CD4-positive, CD25-positive, alpha-beta regulatory T cell (primary cell): Measurements from ENCODE around the gene MOCOS. TPM values are rescaled to one million over a fixed set of nuclear protein-coding genes. Genes with fewer than 3 reads are reported as not detected.
"Not testable (repeated sequence)": the region's sequence is repeated elsewhere in the genome, so short reads cannot be mapped to it uniquely, and the experiment has no call there.

ENCODE experiments used
- ATAC-seq, 2 donors: fragments of 150-1000 bp; cut with Tn5 transposase; one replicate each; pipeline ENCODE4 v1.10.0; 2021; ENCODE audit warnings: low read depth in 2 of 2, moderate number of reproducible peaks in 2 of 2, moderate library complexity in 1 of 2
- DNase-seq, 3 donors: peaks; one replicate each; pipeline versions ENCODE4 v3.0.0 to v3.0.0-alpha.2; 2012 to 2022; ENCODE audit warnings: mixed read lengths in 1 of 3
- H3K27ac ChIP-seq: one replicate; pipeline ENCODE4 v1.7.0; 2013; ENCODE audit warnings: mild to moderate bottlenecking, low read length; ENCODE audit not compliant: insufficient read depth, poor library complexity, severe bottlenecking
- H3K27me3 ChIP-seq: one replicate; pipeline ENCODE4 v1.7.0; 2013; ENCODE audit warnings: low read length; ENCODE audit not compliant: control insufficient read depth, insufficient read depth
- H3K36me3 ChIP-seq: one replicate; pipeline ENCODE4 v1.7.0; 2013; ENCODE audit warnings: mild to moderate bottlenecking, low read length, moderate library complexity; ENCODE audit not compliant: control insufficient read depth, insufficient read depth
- H3K4me1 ChIP-seq: 2 replicates; pipeline ENCODE4 v1.7.0; 2013; ENCODE audit warnings: mild to moderate bottlenecking, low read length; ENCODE audit not compliant: insufficient read depth, control insufficient read depth, poor library complexity, severe bottlenecking
- H3K4me3 ChIP-seq: one replicate; pipeline ENCODE4 v1.7.0; 2013; ENCODE audit warnings: low read depth, mild to moderate bottlenecking, low read length, moderate library complexity
- H3K9me3 ChIP-seq, 2 experiments: 1 replicate in 1 of 2; 2 replicates in 1 of 2; pipeline ENCODE4 v1.7.0; 2013; ENCODE audit warnings: low read length in 2 of 2, mild to moderate bottlenecking in 1 of 2, moderate library complexity in 1 of 2; ENCODE audit not compliant: control insufficient read depth in 2 of 2
- H3K27ac Mint-ChIP-seq, 3 donors: one replicate each; pipeline ENCODE4 v1.8.0; 2020 to 2022; ENCODE audit warnings: mild to moderate bottlenecking in 3 of 3, mixed read lengths in 3 of 3, moderate library complexity in 2 of 3
- H3K27me3 Mint-ChIP-seq: one replicate; pipeline ENCODE4 v1.8.0; 2022; ENCODE audit warnings: mild to moderate bottlenecking, mixed read lengths
- H3K36me3 Mint-ChIP-seq: one replicate; pipeline ENCODE4 v1.8.0; 2020; ENCODE audit warnings: mixed read lengths
- H3K4me1 Mint-ChIP-seq, 4 donors: one replicate each; pipeline ENCODE4 v1.8.0; 2020 to 2022; ENCODE audit warnings: mixed read lengths in 4 of 4, mild to moderate bottlenecking in 1 of 4
- H3K4me3 Mint-ChIP-seq, 4 donors: one replicate each; pipeline ENCODE4 v1.8.0; 2020 to 2022; ENCODE audit warnings: mild to moderate bottlenecking in 4 of 4, mixed read lengths in 4 of 4, moderate library complexity in 3 of 4
- H3K9me3 Mint-ChIP-seq, 7 donors: one replicate each; pipeline ENCODE4 v1.8.0; 2020 to 2022; ENCODE audit warnings: mixed read lengths in 7 of 7, mild to moderate bottlenecking in 3 of 7, moderate library complexity in 2 of 7
- polyA plus RNA-seq, 4 donors: library from polyadenylated mRNA; unstranded; fragments of 300-500 nt; fragmentation: Illumina TruSeq; gene quantifications; one replicate each; pipeline ENCODE4 v1.2.3, GENCODE V29; 2021
- total RNA-seq: library from RNA; stranded (reverse); gene quantifications from one replicate; pipeline ENCODE4 v1.2.3, GENCODE V29; 2022

MOCOS gene
- total and polyA plus RNA-seq, 5 donors from 2014 or later: 0.02 TPM; not detected in 4

DNA sequence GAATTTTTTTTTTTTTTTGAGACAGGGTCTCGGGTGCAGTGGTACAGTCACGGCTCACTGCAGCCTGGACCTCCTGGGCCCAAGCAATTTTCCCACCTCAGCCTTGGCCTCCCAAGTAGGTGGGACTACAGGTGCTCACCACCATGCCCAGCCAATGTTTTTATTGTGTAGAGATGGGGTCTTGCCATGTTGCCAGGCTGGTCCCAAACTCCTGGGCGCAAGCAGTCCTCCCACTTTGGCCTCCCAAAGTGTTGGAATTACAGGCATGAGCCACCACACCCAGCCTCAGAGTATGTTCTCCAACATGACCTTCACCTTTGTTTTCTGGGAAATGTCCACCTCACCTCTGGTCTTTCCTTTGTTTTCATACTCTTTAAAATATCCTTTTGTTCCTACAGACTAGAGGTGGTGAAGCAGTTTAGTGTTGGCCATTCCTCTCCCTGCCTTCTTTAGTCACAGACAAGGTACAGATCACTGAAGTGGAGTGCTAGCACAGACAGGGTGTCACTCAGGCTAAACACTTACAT is 19.5 kb upstream of the MOCOS start:
- Mint-ChIP-seq H3K27ac (peak overlapping the region in 2 of 3 donors; percentile 77 to 84), H3K36me3 (peaks cover 48% of the 10 kb centered on the region), H3K4me1 (peaks cover 0 to 6% (median 2%) of the 10 kb centered on the region in 4 donors), H3K4me3 (no peak overlapping the region), H3K27me3 (no peaks in the 10 kb centered on the region), H3K9me3 (no peaks in the 10 kb centered on the region)
- Histone ChIP-seq H3K9me3 (no peaks in the 10 kb centered on the region), H3K4me3 (no peak overlapping the region), H3K4me1 (no peaks in the 10 kb centered on the region), H3K27ac (no peak overlapping the region), H3K27me3 (no peaks in the 10 kb centered on the region), H3K36me3 (peaks cover 89% of the 10 kb centered on the region)
- DNase-seq (no peak), ATAC-seq (no peak)

DNA sequence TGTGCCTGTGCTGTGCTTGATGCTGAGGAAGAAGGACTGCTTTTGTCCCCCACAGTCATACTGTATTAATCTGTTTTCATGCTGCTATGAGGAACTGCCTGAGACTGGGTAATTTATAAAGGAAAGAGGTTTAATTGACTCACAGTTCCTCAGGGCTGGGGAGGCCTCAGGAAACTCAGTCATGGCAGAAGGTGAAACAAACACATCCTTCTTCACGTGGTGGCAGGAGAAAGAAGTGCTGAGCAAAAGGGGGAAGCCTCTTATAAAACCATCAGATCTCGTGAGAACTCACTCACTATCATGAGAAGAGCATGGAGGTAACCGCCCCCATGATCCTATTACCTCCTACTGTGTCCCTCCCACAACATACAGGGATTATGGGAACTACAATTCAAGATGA is 19.0 kb upstream of the MOCOS start:
- not testable (repeated sequence) for H3K9me3 ChIP-seq, H3K27me3 Mint-ChIP-seq, H3K4me3 Mint-ChIP-seq, H3K27me3 ChIP-seq, ATAC-seq, H3K4me1 ChIP-seq, H3K4me1 Mint-ChIP-seq, H3K27ac ChIP-seq, DNase-seq, H3K4me3 ChIP-seq, H3K9me3 Mint-ChIP-seq
- peaks cover 89% of the 10 kb centered on the region for H3K36me3 ChIP-seq
- Mint-ChIP-seq H3K27ac (peak overlapping the region in 2 of 3 donors; percentile 77 to 84), H3K36me3 (peaks cover 45% of the 10 kb centered on the region)

DNA sequence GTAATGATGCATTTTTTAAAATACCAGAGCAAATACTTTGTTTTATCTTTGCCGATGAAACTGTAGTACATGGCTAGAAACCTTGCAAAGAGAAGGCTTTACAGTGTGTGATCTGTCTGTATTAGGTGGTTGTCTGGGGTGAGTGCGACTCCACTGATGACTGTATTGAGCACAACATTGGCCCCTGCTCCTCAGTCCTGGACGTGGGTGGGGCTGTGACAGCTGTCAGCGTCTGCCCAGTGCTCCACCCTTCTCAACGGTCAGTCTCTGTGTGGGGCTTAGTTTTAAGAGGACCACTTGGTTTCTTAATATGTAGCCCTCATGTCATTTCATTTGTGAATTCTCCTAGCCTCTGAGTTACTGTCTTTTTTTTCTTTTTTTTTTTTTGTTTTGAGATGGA is 17.4 kb upstream of the MOCOS start:
- no peak overlapping the region for H3K4me3 ChIP-seq
- H3K36me3 Mint-ChIP-seq: peaks cover 35% of the 10 kb centered on the region
- peaks cover 85% of the 10 kb centered on the region for H3K36me3 ChIP-seq
- ATAC-seq (no peak), DNase-seq (no peak)
- H3K27me3 ChIP-seq: no peaks in the 10 kb centered on the region
- no peak overlapping the region for H3K4me3 Mint-ChIP-seq
- H3K4me1 Mint-ChIP-seq: no peaks in the 10 kb centered on the region
- H3K4me1 ChIP-seq: no peaks in the 10 kb centered on the region
- H3K9me3 ChIP-seq: no peaks in the 10 kb centered on the region
- no peaks in the 10 kb centered on the region for H3K27me3 Mint-ChIP-seq
- no peaks in the 10 kb centered on the region for H3K9me3 Mint-ChIP-seq
- H3K27ac ChIP-seq: no peak overlapping the region
- H3K27ac Mint-ChIP-seq: no peak overlapping the region

DNA sequence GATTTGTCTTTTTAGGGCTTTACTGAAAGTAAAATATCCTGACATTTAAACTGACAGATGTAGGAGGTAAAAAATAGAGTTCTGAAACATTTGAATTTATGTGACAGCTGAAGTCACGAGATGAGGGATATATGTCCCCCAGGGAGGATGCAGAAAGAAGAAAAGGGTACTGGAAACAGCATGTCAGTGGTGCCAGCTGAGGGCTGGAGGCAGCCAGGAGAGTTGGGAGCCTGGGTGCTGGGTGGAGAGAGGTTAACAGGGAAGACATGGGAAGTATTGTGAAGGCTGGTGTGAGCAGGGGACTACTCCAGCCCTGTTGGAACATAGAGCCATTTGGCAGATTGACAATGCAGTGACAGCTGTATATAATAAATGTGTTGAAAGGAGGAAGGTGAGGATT is 11.8 kb upstream of the MOCOS start:
- no peaks in the 10 kb centered on the region for H3K9me3 ChIP-seq
- DNase-seq: no peak
- H3K4me1 ChIP-seq: no peaks in the 10 kb centered on the region
- H3K27ac Mint-ChIP-seq: peak overlapping the region; percentile 39 to 74 (median 74)
- peaks cover 0 to 13% (median 9%) of the 10 kb centered on the region in 4 donors for H3K4me1 Mint-ChIP-seq
- H3K36me3 ChIP-seq: peaks cover 59% of the 10 kb centered on the region
- H3K9me3 Mint-ChIP-seq: peaks cover 0 to 1% (median 0%) of the 10 kb centered on the region in 7 donors
- no peak overlapping the region for H3K4me3 Mint-ChIP-seq
- H3K27me3 ChIP-seq: no peaks in the 10 kb centered on the region
- H3K36me3 Mint-ChIP-seq: peaks cover 39% of the 10 kb centered on the region
- ATAC-seq: no peak
- no peaks in the 10 kb centered on the region for H3K27me3 Mint-ChIP-seq
- H3K27ac ChIP-seq: no peak overlapping the region
- no peak overlapping the region for H3K4me3 ChIP-seq

DNA sequence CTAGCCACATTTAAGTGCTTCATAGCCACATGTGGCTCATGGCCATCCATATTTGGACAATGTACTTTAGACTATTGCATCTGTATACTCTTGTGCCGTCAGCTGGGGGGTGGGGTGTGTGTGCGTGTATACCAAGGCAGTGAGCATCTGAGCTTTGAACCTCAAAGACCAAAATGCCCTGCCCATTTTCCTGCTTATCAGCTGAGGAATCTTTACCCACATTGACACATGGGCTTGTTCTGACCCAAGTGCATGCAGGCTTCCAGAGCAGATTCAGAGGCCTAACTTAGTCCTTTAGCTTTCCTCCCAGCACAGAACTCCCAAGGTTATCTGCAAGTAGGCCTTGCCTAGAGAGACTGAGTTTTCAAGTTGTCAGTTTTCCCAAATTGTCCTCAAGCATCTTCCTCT is 11.1 kb upstream of the MOCOS start:
- no peak overlapping the region for H3K27ac ChIP-seq
- no peak for DNase-seq
- H3K4me3 ChIP-seq: no peak overlapping the region
- H3K4me1 ChIP-seq: no peaks in the 10 kb centered on the region
- H3K27me3 Mint-ChIP-seq: no peaks in the 10 kb centered on the region
- peaks cover 0 to 14% (median 9%) of the 10 kb centered on the region in 4 donors for H3K4me1 Mint-ChIP-seq
- H3K27me3 ChIP-seq: no peaks in the 10 kb centered on the region
- no peak for ATAC-seq
- H3K36me3 Mint-ChIP-seq: peaks cover 34% of the 10 kb centered on the region
- no peaks in the 10 kb centered on the region for H3K9me3 ChIP-seq
- H3K4me3 Mint-ChIP-seq: no peak overlapping the region
- peak overlapping the region in 2 of 3 donors; percentile 42 to 74 for H3K27ac Mint-ChIP-seq
- peaks cover 52% of the 10 kb centered on the region for H3K36me3 ChIP-seq
- H3K9me3 Mint-ChIP-seq: peaks cover 0 to 1% (median 0%) of the 10 kb centered on the region in 7 donors

DNA sequence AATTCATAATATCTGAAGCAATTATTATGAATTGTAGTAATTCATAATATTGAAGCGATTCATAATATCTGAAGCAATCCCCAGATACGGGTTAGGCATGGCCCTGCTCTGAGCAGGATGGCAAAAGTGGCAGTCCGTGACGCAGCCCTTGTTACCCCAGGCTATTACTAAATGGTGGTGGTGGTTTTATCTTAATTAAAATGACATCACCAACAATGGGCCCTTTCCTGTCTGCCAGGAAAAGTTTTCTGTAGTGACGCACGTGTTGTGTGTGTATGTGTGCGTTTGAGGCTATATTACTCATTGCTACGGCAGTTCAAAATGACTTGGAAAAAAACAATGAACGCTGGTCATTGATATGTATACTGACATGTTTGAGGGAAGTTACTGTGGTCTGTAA is 10.6 kb upstream of the MOCOS start:
- Mint-ChIP-seq H3K27me3 (no peaks in the 10 kb centered on the region), H3K9me3 (peaks cover 0 to 1% (median 0%) of the 10 kb centered on the region in 7 donors), H3K4me1 (peaks cover 0 to 14% (median 9%) of the 10 kb centered on the region in 4 donors), H3K4me3 (no peak overlapping the region), H3K36me3 (peaks cover 34% of the 10 kb centered on the region), H3K27ac (peak overlapping the region in 1 of 3 donors; percentile 16)
- no peak overlapping the region for H3K4me3 ChIP-seq
- DNase-seq: no peak
- H3K4me1 ChIP-seq: no peaks in the 10 kb centered on the region
- H3K9me3 ChIP-seq: no peaks in the 10 kb centered on the region
- H3K27me3 ChIP-seq: no peaks in the 10 kb centered on the region
- H3K36me3 ChIP-seq: peaks cover 46% of the 10 kb centered on the region
- H3K27ac ChIP-seq: no peak overlapping the region
- no peak for ATAC-seq

DNA sequence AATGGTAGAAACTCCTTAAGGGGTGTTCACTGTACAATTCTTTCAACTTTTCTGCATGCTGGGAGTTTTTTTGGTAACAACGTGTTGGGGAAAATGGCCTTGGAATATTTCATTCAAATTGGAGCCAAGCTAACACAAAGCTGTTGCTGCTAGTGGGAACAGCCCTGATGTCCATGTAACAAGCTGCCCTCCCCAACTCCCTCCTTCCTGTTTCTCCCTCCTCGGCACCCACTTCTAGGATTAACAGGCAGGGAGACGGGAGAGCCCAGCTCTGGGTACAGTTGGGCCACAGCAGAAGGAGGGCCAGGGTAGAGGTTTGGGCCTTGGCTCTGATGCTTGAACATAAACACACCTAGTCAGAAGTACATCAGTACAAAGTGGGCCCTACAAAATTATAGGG is 9.4 kb upstream of the MOCOS start:
- Histone ChIP-seq H3K36me3 (peaks cover 34% of the 10 kb centered on the region), H3K9me3 (no peaks in the 10 kb centered on the region), H3K27me3 (no peaks in the 10 kb centered on the region), H3K4me1 (no peaks in the 10 kb centered on the region), H3K4me3 (no peak overlapping the region), H3K27ac (no peak overlapping the region)
- H3K4me1 Mint-ChIP-seq: peaks cover 0 to 14% (median 9%) of the 10 kb centered on the region in 4 donors
- DNase-seq (no peak), ATAC-seq (no peak)
- H3K36me3 Mint-ChIP-seq: peaks cover 30% of the 10 kb centered on the region
- peak overlapping the region in 1 of 3 donors; percentile 65 for H3K27ac Mint-ChIP-seq
- H3K27me3 Mint-ChIP-seq: no peaks in the 10 kb centered on the region
- peaks cover 0 to 3% (median 0%) of the 10 kb centered on the region in 7 donors for H3K9me3 Mint-ChIP-seq
- H3K4me3 Mint-ChIP-seq: no peak overlapping the region
